Measurements from ENCODE around the gene NOX5. TPM values are rescaled to one million over a fixed set of nuclear protein-coding genes. Genes with fewer than 3 reads are reported as not detected.

Gene NOX5
- total RNA-seq, 2 donors from 2014 or later = 0.16 to 0.19 TPM

- no peak for DNase-seq (ENCODE audit: low spot score)
- H3K9me3 ChIP-seq = no peaks in the 10 kb centered on the region
- H3K4me1 ChIP-seq = no peaks in the 10 kb centered on the region
- no peaks in the 10 kb centered on the region for H3K36me3 ChIP-seq
- no peak for TF ChIP-seq CTCF (IDR thresholded peaks at IDR 0.05)
- no peaks in the 10 kb centered on the region for H3K27me3 ChIP-seq
- no peak overlapping the region for H3K27ac ChIP-seq
- no peak overlapping the region for H3K4me3 ChIP-seq
Measured at GRCh38 chr15:69091654-69092053, 77.2 kb downstream of the NOX5 start.

- DNase-seq (ENCODE audit: low spot score) = no peak
- Histone ChIP-seq H3K4me3 (no peak overlapping the region), H3K27ac (no peak overlapping the region), H3K27me3 (no peaks in the 10 kb centered on the region), H3K36me3 (no peaks in the 10 kb centered on the region), H3K4me1 (no peaks in the 10 kb centered on the region), H3K9me3 (no peaks in the 10 kb centered on the region)
- no peak for TF ChIP-seq CTCF (IDR thresholded peaks at IDR 0.05)
Measured at GRCh38 chr15:69092159-69092558, 77.7 kb downstream of the NOX5 start.

- H3K36me3 ChIP-seq = no peaks in the 10 kb centered on the region
- no peak overlapping the region for H3K4me3 ChIP-seq
- no peaks in the 10 kb centered on the region for H3K27me3 ChIP-seq
- no peak overlapping the region for H3K27ac ChIP-seq
- no peak for DNase-seq (ENCODE audit: low spot score)
- no peaks in the 10 kb centered on the region for H3K9me3 ChIP-seq
- no peak for TF ChIP-seq CTCF (IDR thresholded peaks at IDR 0.05)
- H3K4me1 ChIP-seq = no peaks in the 10 kb centered on the region
Measured at GRCh38 chr15:69093127-69093526, 78.6 kb downstream of the NOX5 start.

GRCh38 chr15:69093614-69094013, 79.1 kb downstream of the NOX5 start:
- DNase-seq (ENCODE audit: low spot score) = no peak

GRCh38 chr15:69094124-69094921, 79.8 kb downstream of the NOX5 start:
- Histone ChIP-seq H3K36me3 (no peaks in the 10 kb centered on the region), H3K4me3 (no peak overlapping the region), H3K4me1 (no peaks in the 10 kb centered on the region), H3K27me3 (no peaks in the 10 kb centered on the region), H3K9me3 (no peaks in the 10 kb centered on the region), H3K27ac (no peak overlapping the region)
- DNase-seq (ENCODE audit: low spot score) = no peak
- no peak for TF ChIP-seq CTCF (IDR thresholded peaks at IDR 0.05)

More at GRCh38 chr15:69093614-69094013, 79.1 kb downstream of the NOX5 start:
- Histone ChIP-seq H3K9me3 (no peaks in the 10 kb centered on the region), H3K4me3 (no peak overlapping the region), H3K27ac (no peak overlapping the region), H3K27me3 (no peaks in the 10 kb centered on the region), H3K36me3 (no peaks in the 10 kb centered on the region), H3K4me1 (no peaks in the 10 kb centered on the region)
- TF ChIP-seq CTCF (IDR thresholded peaks at IDR 0.05) = no peak

GRCh38 chr15:69095274-69095673, 80.8 kb downstream of the NOX5 start:
- DNase-seq (ENCODE audit: low spot score) = no peak
- H3K4me1 ChIP-seq = no peaks in the 10 kb centered on the region

More at GRCh38 chr15:69095274-69095673, 80.8 kb downstream of the NOX5 start:
- Histone ChIP-seq H3K27me3 (no peaks in the 10 kb centered on the region), H3K9me3 (no peaks in the 10 kb centered on the region), H3K4me3 (no peak overlapping the region), H3K36me3 (no peaks in the 10 kb centered on the region), H3K27ac (no peak overlapping the region)
- no peak for TF ChIP-seq CTCF (IDR thresholded peaks at IDR 0.05)

Data from right atrium auricular region (tissue), 2 donors.